Spleen (tissue), 11 donors: ENCODE data around the gene PATZ1. TPM values are rescaled to one million over a fixed set of nuclear protein-coding genes. Genes with fewer than 3 reads are reported as not detected.

Source experiments
- DNase-seq: peaks from one replicate; pipeline ENCODE4 v3.0.0-alpha.2; 2020
- H3K27ac ChIP-seq, 8 donors: fragments of 200-600 bp; sonication (generic) in 7 of 8; 1 replicate in 4 of 8; 2 replicates in 4 of 8; pipeline versions ENCODE4 v1.5.0 to v1.8.0; 2016 to 2021; ENCODE audit warnings: inconsistent platforms in 4 of 8, mild to moderate bottlenecking in 4 of 8, moderate library complexity in 1 of 8
- H3K27me3 ChIP-seq, 7 donors: fragments of 200-600 bp; sonication (generic) in 6 of 7; replicated peaks in 1 of 7; 1 replicate in 4 of 7; 2 replicates in 3 of 7; pipeline versions ENCODE4 v1.5.0 to v1.8.0; 2016 to 2021; ENCODE audit warnings: inconsistent platforms in 3 of 7, mild to moderate bottlenecking in 1 of 7
- H3K36me3 ChIP-seq, 6 donors: fragments of 200-600 bp; sonication (generic) in 5 of 6; 1 replicate in 4 of 6; 2 replicates in 2 of 6; pipeline versions ENCODE4 v1.5.0 to v1.8.0; 2016 to 2021; ENCODE audit warnings: inconsistent platforms in 2 of 6
- H3K4me1 ChIP-seq, 6 donors: fragments of 200-600 bp; sonication (generic) in 5 of 6; 1 replicate in 3 of 6; 2 replicates in 3 of 6; pipeline versions ENCODE4 v1.5.0 to v1.8.0; 2016 to 2021; ENCODE audit warnings: inconsistent platforms in 3 of 6
- H3K4me3 ChIP-seq, 8 donors: fragments of 200-600 bp; sonication (generic) in 7 of 8; 1 replicate in 4 of 8; 2 replicates in 4 of 8; pipeline versions ENCODE4 v1.5.0 to v1.8.0; 2016 to 2021; ENCODE audit warnings: inconsistent platforms in 4 of 8, mild to moderate bottlenecking in 4 of 8, moderate library complexity in 2 of 8
- H3K9me3 ChIP-seq, 8 donors: fragments of 200-600 bp; sonication (generic) in 7 of 8; 1 replicate in 4 of 8; 2 replicates in 4 of 8; pipeline versions ENCODE4 v1.5.0 to v1.8.0; 2016 to 2021; ENCODE audit warnings: inconsistent platforms in 4 of 8
- POLR2A ChIP-seq, 3 donors: fragments of 450-650 bp; IDR thresholded peaks; one replicate each; pipeline ENCODE4 v1.5.1; 2017; ENCODE audit warnings: antibody characterized with exemption in 3 of 3, mild to moderate bottlenecking in 1 of 3
- POLR2AphosphoS5 ChIP-seq, 3 donors: sonication (generic); formaldehyde crosslinking; IDR thresholded peaks; one replicate each; pipeline ENCODE4 v1.5.1; 2017; ENCODE audit warnings: antibody characterized with exemption in 3 of 3
- WGBS, 5 donors: extraction: QIAGEN DNeasy Blood & Tissue Kit in 3 of 5; methylation state at CpG; one replicate each; pipeline versions ENCODE4 v1.1.5 to v1.1.7; 2013 to 2018; 5-methylcytosine and 5-hydroxymethylcytosine counted together
- intact Hi-C: fragments of 100-400 bp; cut with DNase I; formaldehyde crosslinking; loops from one replicate; pipeline ENCODE4 v1.15.0; 2023; ENCODE audit warnings: low total_unique reads
- polyA plus RNA-seq, 3 donors: library from polyadenylated mRNA; stranded (reverse); fragments of 200-250 nt; gene quantifications; one replicate each; pipeline ENCODE4 v1.2.1, GENCODE V29; 2013
- total RNA-seq, 7 donors: library from RNA; depleted of rRNA in 3 of 7; stranded (reverse); fragments of >200 nt in 3 of 7; fragmentation: NEBNext Ultra II Directional in 4 of 7; extraction: Animal tissue kit (Norgen Biotek cat#: 25700) in 4 of 7; gene quantifications; one replicate each; pipeline versions ENCODE4 v1.1.0 to v1.2.1, GENCODE V29; 2016 to 2021
- TF ChIP-seq, protein P1 (sequence below), 11 experiments: fragments of 200-600 bp in 7 of 11; fragments of 450-650 bp in 4 of 11; sonication (generic) in 4 of 11; IDR thresholded peaks in 8 of 11; conservative IDR thresholded peaks in 3 of 11; 1 replicate in 7 of 11; 2 replicates in 4 of 11; pipeline versions ENCODE4 v1.4.0 to v1.8.0; 2016 to 2021; ENCODE audit warnings: antibody characterized with exemption in 11 of 11, inconsistent platforms in 4 of 11, mild to moderate bottlenecking in 1 of 11
- donor health status: healthy with polysubstance abuse.
- donor health status: DM: no; HTN: no; CAD: no; lungs with moderate emphysema.
- donor health status: DM: no; HTN: no; CAD: no.
- donor health status: Bipolar disorder and iron deficiency.
- donor health status: healthy.
- donor health status: DM: no; HTN: no; CAD: no.
- donor health status: DM: yes; HTN: yes; CAD: no.

PATZ1 gene
- total and polyA plus RNA-seq, 10 donors, result 19.8 to 36.9 (median 27.7) TPM

DNA sequence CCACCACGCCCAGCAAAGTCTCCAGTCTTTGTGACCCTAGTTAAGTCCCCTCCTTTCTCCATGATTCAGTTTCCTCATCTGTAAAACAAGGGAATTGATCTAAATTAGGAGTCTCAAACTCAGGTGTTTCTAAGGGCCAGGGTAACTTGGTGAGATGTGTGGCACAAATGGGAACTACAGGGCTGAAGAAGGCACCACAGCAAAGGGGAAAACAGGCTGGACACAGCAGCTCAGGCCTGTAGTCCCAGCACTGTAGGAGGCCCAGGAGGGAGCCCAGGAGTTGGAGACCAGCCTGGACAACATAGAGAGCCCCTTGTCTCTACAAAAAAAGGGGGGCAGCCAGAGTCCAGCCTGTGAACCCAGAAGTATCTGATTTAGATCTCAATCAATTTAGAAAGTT is 15.6 kb upstream of the PATZ1 start:
- no peak for TF ChIP-seq POLR2A (IDR thresholded peaks at IDR 0.05)
- no peak for TF ChIP-seq POLR2AphosphoS5 (IDR thresholded peaks at IDR 0.05)
- TF ChIP-seq, protein P1, sequence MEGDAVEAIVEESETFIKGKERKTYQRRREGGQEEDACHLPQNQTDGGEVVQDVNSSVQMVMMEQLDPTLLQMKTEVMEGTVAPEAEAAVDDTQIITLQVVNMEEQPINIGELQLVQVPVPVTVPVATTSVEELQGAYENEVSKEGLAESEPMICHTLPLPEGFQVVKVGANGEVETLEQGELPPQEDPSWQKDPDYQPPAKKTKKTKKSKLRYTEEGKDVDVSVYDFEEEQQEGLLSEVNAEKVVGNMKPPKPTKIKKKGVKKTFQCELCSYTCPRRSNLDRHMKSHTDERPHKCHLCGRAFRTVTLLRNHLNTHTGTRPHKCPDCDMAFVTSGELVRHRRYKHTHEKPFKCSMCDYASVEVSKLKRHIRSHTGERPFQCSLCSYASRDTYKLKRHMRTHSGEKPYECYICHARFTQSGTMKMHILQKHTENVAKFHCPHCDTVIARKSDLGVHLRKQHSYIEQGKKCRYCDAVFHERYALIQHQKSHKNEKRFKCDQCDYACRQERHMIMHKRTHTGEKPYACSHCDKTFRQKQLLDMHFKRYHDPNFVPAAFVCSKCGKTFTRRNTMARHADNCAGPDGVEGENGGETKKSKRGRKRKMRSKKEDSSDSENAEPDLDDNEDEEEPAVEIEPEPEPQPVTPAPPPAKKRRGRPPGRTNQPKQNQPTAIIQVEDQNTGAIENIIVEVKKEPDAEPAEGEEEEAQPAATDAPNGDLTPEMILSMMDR (IDR thresholded peaks at IDR 0.05 in 8 of 11, conservative IDR thresholded peaks at IDR 0.05 in 3 of 11), result no peak

DNA sequence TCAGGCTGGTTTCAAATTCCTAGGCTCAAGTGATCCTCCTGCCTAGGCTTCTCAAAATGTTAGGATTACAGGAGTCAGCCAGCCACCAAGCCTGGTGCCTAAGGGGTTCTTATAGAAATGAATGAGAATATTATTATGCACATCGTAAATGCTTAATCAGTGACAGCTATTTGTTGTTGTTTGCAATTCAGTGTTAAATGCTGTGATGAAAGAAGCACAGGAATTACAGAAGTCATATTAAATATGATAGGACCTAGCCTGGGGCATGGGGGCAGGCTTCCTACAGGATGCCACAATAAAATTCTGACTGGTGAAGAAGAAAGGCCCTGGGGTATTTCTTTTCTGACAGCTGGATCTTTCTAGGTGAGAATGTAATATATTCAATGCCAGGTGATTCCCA is 13.9 kb upstream of the PATZ1 start:
- Histone ChIP-seq H3K4me1 (no peaks in the 10 kb centered on the region), H3K36me3 (no peaks in the 10 kb centered on the region), H3K27me3 (peaks cover 0 to 6% (median 0%) of the 10 kb centered on the region in 7 donors), H3K27ac (no peak overlapping the region), H3K4me3 (no peak overlapping the region), H3K9me3 (no peaks in the 10 kb centered on the region)
- intact Hi-C loops, result no loop called here
- no peak for DNase-seq
- 84 to 97% (median 93%) methylated on average over 1 of the region's 1 CpG for WGBS, 5 donors
- TF ChIP-seq POLR2AphosphoS5 (IDR thresholded peaks at IDR 0.05) (no peak), POLR2A (IDR thresholded peaks at IDR 0.05) (no peak)
- TF ChIP-seq, protein P1 (IDR thresholded peaks at IDR 0.05 in 8 of 11, conservative IDR thresholded peaks at IDR 0.05 in 3 of 11), result no peak

More for the DNA sequence above, 15.6 kb upstream of the PATZ1 start:
- Histone ChIP-seq H3K36me3 (no peaks in the 10 kb centered on the region), H3K4me3 (no peak overlapping the region), H3K27me3 (no peaks in the 10 kb centered on the region), H3K4me1 (no peaks in the 10 kb centered on the region), H3K27ac (no peak overlapping the region), H3K9me3 (no peaks in the 10 kb centered on the region)
- 39 to 100% (median 92%) methylated on average over 1 of the region's 1 CpG for WGBS, 5 donors
- no peak for DNase-seq
- intact Hi-C loops, result no loop called here

DNA sequence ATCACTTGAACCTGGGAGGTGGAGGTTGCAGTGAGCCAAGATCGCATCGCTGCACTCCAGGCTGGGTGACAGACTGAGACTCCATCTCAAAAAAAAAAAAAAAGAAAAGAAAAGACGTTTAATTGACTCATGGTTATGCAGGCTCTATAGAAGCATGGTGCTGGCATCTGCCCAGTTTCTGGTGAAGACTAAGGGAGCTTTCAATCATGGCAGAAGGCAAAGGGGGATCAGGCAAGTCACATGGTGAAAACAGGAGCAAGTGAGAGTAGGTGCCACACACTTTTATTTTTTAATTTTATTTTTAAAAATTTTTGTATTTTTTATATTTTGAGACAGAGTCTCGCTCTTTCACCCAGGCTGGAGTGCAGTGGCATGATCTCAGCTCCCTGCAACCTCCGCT is 8.4 kb upstream of the PATZ1 start:
- Histone ChIP-seq H3K27me3 (peaks cover 0 to 6% (median 0%) of the 10 kb centered on the region in 7 donors), H3K27ac (no peak overlapping the region), H3K36me3 (no peaks in the 10 kb centered on the region), H3K4me1 (no peaks in the 10 kb centered on the region), H3K4me3 (no peak overlapping the region), H3K9me3 (no peaks in the 10 kb centered on the region)
- TF ChIP-seq POLR2A (IDR thresholded peaks at IDR 0.05) (no peak), POLR2AphosphoS5 (IDR thresholded peaks at IDR 0.05) (no peak)
- TF ChIP-seq, protein P1 (IDR thresholded peaks at IDR 0.05 in 8 of 11, conservative IDR thresholded peaks at IDR 0.05 in 3 of 11), result no peak
- WGBS, 5 donors, result 77 to 88% (median 83%) methylated on average over 5 of the region's 5 CpGs
- no peak for DNase-seq
- intact Hi-C loops, result no loop called here

DNA sequence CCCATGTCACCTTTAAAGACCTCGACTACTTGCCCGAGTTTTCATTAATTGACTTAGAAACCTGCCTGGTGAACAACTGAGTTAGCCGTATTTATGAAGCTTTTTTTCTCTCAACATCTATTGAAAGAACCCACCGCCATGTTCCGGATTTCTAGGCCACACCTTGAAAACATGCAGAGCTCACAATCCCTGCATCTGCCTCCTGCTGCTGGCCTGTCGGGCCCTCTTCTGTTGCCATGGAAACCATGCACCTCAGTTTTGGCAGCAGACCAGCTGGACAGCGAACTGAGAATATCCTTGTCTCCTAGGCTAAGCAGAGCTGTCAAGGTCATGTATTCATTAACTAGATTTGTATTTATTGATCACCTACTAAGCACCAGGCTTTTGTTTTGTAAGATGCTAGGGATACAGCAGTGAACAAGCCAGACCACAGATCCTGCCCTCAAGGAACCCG is 4.3 kb upstream of the PATZ1 start:
- WGBS, 5 donors, result 75 to 90% (median 80%) methylated on average over 8 of the region's 8 CpGs
- H3K4me1 ChIP-seq, result peaks cover 4 to 23% (median 17%) of the 10 kb centered on the region in 6 donors
- DNase-seq, result no peak
- no peak for TF ChIP-seq POLR2AphosphoS5 (IDR thresholded peaks at IDR 0.05)
- TF ChIP-seq, protein P1 (IDR thresholded peaks at IDR 0.05 in 8 of 11, conservative IDR thresholded peaks at IDR 0.05 in 3 of 11), result no peak
- H3K27me3 ChIP-seq, result peaks cover 0 to 1% (median 0%) of the 10 kb centered on the region in 7 donors
- H3K27ac ChIP-seq, result no peak overlapping the region
- no peaks in the 10 kb centered on the region for H3K9me3 ChIP-seq
- H3K36me3 ChIP-seq, result no peaks in the 10 kb centered on the region
- intact Hi-C loops, result no loop called here
- H3K4me3 ChIP-seq, result no peak overlapping the region
